Measurements from ENCODE around the gene QARS1. TPM values are rescaled to one million over a fixed set of nuclear protein-coding genes. Genes with fewer than 3 reads are reported as not detected.

The QARS1 gene
- total and polyA plus RNA-seq, 2 of the 13 experiments (the other 11 are each of a cell fraction or from before 2014, with no cell fraction given), result 307 to 327 TPM

DNA sequence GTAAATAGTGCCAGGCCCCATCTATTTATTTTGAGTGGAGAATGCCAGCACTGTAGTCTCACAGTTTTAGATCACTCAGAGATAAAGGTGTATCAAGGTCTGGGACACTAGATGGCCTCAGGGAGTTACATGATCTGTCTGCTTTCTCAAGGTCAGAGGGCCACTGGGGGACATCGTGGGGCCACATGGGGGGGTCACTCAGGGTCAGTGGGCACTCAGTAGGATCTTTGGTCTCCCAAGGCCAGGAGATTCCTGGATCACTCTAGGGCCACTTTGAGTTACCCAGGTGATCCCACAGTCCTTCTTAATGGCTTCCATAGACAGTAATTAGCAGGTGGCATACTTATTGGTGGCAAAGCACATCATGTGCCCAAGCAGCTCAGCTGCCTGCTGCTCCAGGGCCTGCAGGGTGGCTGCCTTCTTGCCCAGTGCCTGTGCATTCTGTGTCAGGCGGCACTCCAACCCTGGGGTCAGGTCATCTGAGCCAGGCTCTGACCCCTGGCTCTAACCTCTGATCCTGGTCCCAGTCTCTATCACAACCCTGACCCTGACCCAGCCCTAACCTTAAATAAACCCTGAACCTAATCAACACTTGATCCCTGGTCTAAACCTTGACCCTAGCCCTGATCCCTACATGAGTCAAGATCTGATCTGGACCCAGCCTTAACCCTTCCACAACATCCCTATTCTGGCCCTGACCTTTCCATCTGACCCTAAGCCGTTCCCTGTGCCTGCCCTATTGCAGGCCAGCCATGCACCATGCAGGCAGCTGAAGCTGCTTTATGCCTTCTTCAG, 30.1 kb upstream of the QARS1 start (continued):
- TF ChIP-seq PHF8 (CRISPR knock-in tag; IDR thresholded peaks at IDR 0.05) (0 out of 2 replicates have a peak, but pooled peaks have one; percentile 10), TBL1XR1 (IDR thresholded peaks at IDR 0.05; ENCODE audit: borderline replicate concordance, low read length, partially characterized antibody) (peak; percentile 54), RFXAP (CRISPR knock-in tag; IDR thresholded peaks at IDR 0.05; ENCODE audit: borderline replicate concordance) (no peak), ZNF629 (CRISPR knock-in tag; conservative IDR thresholded peaks at IDR 0.05) (no peak), SIX4 (CRISPR knock-in tag; IDR thresholded peaks at IDR 0.05) (no peak), NFIC (IDR thresholded peaks at IDR 0.05; ENCODE audit: low read length) (no peak), ZMYM3 (CRISPR knock-in tag; IDR thresholded peaks at IDR 0.05) (no peak; the same call in 1 of the 2 replicates), KDM5B (CRISPR knock-in tag; IDR thresholded peaks at IDR 0.05; ENCODE audit: borderline replicate concordance) (peak; percentile 64; the same call in 1 of the 2 replicates), HDAC6 (IDR thresholded peaks at IDR 0.05; ENCODE audit: low read depth, low read length) (no peak), ZSCAN30 (CRISPR knock-in tag; IDR thresholded peaks at IDR 0.05) (no peak), ZNF879 (CRISPR knock-in tag; IDR thresholded peaks at IDR 0.05) (no peak)
- TF ChIP-seq, protein P1, sequence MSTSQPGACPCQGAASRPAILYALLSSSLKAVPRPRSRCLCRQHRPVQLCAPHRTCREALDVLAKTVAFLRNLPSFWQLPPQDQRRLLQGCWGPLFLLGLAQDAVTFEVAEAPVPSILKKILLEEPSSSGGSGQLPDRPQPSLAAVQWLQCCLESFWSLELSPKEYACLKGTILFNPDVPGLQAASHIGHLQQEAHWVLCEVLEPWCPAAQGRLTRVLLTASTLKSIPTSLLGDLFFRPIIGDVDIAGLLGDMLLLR (CRISPR knock-in tag; IDR thresholded peaks at IDR 0.05), result no peak
- TF ChIP-seq, protein P2, sequence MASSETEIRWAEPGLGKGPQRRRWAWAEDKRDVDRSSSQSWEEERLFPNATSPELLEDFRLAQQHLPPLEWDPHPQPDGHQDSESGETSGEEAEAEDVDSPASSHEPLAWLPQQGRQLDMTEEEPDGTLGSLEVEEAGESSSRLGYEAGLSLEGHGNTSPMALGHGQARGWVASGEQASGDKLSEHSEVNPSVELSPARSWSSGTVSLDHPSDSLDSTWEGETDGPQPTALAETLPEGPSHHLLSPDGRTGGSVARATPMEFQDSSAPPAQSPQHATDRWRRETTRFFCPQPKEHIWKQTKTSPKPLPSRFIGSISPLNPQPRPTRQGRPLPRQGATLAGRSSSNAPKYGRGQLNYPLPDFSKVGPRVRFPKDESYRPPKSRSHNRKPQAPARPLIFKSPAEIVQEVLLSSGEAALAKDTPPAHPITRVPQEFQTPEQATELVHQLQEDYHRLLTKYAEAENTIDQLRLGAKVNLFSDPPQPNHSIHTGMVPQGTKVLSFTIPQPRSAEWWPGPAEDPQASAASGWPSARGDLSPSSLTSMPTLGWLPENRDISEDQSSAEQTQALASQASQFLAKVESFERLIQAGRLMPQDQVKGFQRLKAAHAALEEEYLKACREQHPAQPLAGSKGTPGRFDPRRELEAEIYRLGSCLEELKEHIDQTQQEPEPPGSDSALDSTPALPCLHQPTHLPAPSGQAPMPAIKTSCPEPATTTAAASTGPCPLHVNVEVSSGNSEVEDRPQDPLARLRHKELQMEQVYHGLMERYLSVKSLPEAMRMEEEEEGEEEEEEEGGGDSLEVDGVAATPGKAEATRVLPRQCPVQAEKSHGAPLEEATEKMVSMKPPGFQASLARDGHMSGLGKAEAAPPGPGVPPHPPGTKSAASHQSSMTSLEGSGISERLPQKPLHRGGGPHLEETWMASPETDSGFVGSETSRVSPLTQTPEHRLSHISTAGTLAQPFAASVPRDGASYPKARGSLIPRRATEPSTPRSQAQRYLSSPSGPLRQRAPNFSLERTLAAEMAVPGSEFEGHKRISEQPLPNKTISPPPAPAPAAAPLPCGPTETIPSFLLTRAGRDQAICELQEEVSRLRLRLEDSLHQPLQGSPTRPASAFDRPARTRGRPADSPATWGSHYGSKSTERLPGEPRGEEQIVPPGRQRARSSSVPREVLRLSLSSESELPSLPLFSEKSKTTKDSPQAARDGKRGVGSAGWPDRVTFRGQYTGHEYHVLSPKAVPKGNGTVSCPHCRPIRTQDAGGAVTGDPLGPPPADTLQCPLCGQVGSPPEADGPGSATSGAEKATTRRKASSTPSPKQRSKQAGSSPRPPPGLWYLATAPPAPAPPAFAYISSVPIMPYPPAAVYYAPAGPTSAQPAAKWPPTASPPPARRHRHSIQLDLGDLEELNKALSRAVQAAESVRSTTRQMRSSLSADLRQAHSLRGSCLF (CRISPR knock-in tag; IDR thresholded peaks at IDR 0.05; ENCODE audit: borderline replicate concordance), result no peak
- TF ChIP-seq, protein P3, sequence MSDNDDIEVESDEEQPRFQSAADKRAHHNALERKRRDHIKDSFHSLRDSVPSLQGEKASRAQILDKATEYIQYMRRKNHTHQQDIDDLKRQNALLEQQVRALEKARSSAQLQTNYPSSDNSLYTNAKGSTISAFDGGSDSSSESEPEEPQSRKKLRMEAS (IDR thresholded peaks at IDR 0.05), result peak; percentile 29; the same call in 1 of the 2 replicates
- TF ChIP-seq, protein P4, sequence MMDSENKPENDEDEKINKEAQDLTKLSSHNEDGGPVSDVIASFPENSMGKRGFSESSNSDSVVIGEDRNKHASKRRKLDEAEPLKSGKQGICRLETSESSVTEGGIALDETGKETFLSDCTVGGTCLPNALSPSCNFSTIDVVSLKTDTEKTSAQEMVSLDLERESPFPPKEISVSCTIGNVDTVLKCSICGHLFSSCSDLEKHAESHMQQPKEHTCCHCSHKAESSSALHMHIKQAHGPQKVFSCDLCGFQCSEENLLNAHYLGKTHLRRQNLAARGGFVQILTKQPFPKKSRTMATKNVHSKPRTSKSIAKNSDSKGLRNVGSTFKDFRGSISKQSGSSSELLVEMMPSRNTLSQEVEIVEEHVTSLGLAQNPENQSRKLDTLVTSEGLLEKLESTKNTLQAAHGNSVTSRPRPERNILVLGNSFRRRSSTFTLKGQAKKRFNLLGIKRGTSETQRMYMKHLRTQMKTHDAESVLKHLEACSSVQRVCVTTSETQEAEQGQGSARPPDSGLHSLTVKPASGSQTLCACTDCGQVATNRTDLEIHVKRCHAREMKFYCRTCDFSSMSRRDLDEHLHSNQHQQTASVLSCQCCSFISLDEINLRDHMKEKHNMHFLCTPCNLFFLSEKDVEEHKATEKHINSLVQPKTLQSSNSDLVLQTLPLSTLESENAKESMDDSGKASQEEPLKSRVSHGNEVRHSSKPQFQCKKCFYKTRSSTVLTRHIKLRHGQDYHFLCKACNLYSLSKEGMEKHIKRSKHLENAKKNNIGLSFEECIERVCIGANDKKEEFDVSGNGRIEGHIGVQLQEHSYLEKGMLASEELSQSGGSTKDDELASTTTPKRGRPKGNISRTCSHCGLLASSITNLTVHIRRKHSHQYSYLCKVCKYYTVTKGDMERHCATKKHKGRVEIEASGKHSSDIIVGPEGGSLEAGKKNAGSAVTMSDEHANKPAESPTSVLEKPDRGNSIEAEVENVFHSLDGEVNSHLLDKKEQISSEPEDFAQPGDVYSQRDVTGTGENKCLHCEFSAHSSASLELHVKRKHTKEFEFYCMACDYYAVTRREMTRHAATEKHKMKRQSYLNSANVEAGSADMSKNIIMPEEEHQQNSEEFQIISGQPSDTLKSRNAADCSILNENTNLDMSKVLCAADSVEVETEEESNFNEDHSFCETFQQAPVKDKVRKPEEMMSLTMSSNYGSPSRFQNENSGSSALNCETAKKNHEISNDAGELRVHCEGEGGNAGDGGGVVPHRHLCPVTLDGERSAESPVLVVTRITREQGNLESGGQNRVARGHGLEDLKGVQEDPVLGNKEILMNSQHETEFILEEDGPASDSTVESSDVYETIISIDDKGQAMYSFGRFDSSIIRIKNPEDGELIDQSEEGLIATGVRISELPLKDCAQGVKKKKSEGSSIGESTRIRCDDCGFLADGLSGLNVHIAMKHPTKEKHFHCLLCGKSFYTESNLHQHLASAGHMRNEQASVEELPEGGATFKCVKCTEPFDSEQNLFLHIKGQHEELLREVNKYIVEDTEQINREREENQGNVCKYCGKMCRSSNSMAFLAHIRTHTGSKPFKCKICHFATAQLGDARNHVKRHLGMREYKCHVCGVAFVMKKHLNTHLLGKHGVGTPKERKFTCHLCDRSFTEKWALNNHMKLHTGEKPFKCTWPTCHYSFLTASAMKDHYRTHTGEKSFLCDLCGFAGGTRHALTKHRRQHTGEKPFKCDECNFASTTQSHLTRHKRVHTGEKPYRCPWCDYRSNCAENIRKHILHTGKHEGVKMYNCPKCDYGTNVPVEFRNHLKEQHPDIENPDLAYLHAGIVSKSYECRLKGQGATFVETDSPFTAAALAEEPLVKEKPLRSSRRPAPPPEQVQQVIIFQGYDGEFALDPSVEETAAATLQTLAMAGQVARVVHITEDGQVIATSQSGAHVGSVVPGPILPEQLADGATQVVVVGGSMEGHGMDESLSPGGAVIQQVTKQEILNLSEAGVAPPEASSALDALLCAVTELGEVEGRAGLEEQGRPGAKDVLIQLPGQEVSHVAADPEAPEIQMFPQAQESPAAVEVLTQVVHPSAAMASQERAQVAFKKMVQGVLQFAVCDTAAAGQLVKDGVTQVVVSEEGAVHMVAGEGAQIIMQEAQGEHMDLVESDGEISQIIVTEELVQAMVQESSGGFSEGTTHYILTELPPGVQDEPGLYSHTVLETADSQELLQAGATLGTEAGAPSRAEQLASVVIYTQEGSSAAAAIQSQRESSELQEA (CRISPR knock-in tag; IDR thresholded peaks at IDR 0.05; ENCODE audit: not compliant biosample characterization), result no peak
